Gastrocnemius medialis (tissue), 4 donors: ENCODE results near the gene ZNF688.

Experiments
- CTCF ChIP-seq, 5 experiments: fragments of 450-650 bp in 3 of 5; fragments of 200-600 bp in 2 of 5; sonication (generic) in 2 of 5; IDR thresholded peaks in 4 of 5; conservative IDR thresholded peaks in 1 of 5; 1 replicate in 4 of 5; 2 replicates in 1 of 5; pipeline ENCODE4 v1.5.1; 2016 to 2019; ENCODE audit warnings: antibody characterized with exemption in 5 of 5, mild to moderate bottlenecking in 3 of 5, moderate library complexity in 3 of 5
- POLR2A ChIP-seq, 2 donors: fragments of 450-650 bp; IDR thresholded peaks; one replicate each; pipeline ENCODE4 v1.6.1; 2017; ENCODE audit warnings: antibody characterized with exemption in 2 of 2, mild to moderate bottlenecking in 2 of 2, moderate library complexity in 2 of 2

- no peak for TF ChIP-seq CTCF (IDR thresholded peaks at IDR 0.05 in 4 of 5, conservative IDR thresholded peaks at IDR 0.05 in 1 of 5)
- TF ChIP-seq POLR2A (IDR thresholded peaks at IDR 0.05) = no peak
These were observed 3.4 kb downstream of the ZNF688 start for GRCh38 chr16:30567991-30568638.
